Stomach (tissue), 9 donors: ENCODE measurements around the gene ATXN3. TPM values are rescaled to one million over a fixed set of nuclear protein-coding genes. Genes with fewer than 3 reads are reported as not detected.

ENCODE experiments used
- DNase-seq, 2 donors: peaks; one replicate each; pipeline versions ENCODE4 v3.0.0 to v3.0.0-alpha.2; 2013 to 2019
- H3K27ac ChIP-seq, 5 donors: fragments of 200-600 bp in 4 of 5; sonication (generic) in 4 of 5; one replicate each; pipeline ENCODE4 v1.5.1; 2013 to 2019; ENCODE audit warnings: mild to moderate bottlenecking in 1 of 5, moderate library complexity in 1 of 5
- H3K27me3 ChIP-seq, 3 donors: fragments of 200-600 bp; sonication (generic); one replicate each; pipeline ENCODE4 v1.5.1; 2017 to 2019; ENCODE audit warnings: mixed run types in 1 of 3
- H3K36me3 ChIP-seq, 4 donors: fragments of 200-600 bp; sonication (generic); 1 replicate in 3 of 4; 2 replicates in 1 of 4; pipeline ENCODE4 v1.5.1; 2016 to 2019
- H3K4me1 ChIP-seq, 4 donors: fragments of 200-600 bp; sonication (generic); one replicate each; pipeline ENCODE4 v1.5.1; 2016 to 2019
- H3K4me3 ChIP-seq, 4 donors: fragments of 200-600 bp; sonication (generic) in 3 of 4; one replicate each; pipeline ENCODE4 v1.5.1; 2016 to 2019; ENCODE audit warnings: mild to moderate bottlenecking in 1 of 4
- H3K9me3 ChIP-seq, 4 donors: fragments of 200-600 bp; sonication (generic); one replicate each; pipeline ENCODE4 v1.5.1; 2016 to 2019
- EP300 ChIP-seq: sonication (generic); formaldehyde crosslinking; IDR thresholded peaks from one replicate; pipeline ENCODE4 v1.6.1; 2017; ENCODE audit warnings: antibody characterized with exemption
- POLR2A ChIP-seq, 4 donors: fragments of 450-650 bp; IDR thresholded peaks; one replicate each; pipeline ENCODE4 v1.6.1; 2016; ENCODE audit warnings: antibody characterized with exemption in 4 of 4, control low read depth in 2 of 4, mild to moderate bottlenecking in 1 of 4, moderate library complexity in 1 of 4
- POLR2AphosphoS5 ChIP-seq, 3 donors: sonication (generic); formaldehyde crosslinking; IDR thresholded peaks; one replicate each; pipeline ENCODE4 v1.6.1; 2016; ENCODE audit warnings: antibody characterized with exemption in 3 of 3
- WGBS, 5 donors: extraction: QIAGEN DNeasy Blood & Tissue Kit in 3 of 5; methylation state at CpG; one replicate each; pipeline versions ENCODE4 v1.1.5 to v1.1.7; 2013 to 2018; 5-methylcytosine and 5-hydroxymethylcytosine counted together
- intact Hi-C: fragments of 100-400 bp; cut with DNase I; formaldehyde crosslinking; loops from one replicate; pipeline ENCODE4 v1.15.1; 2023; ENCODE audit warnings: low total_unique reads
- polyA plus RNA-seq, 3 donors: library from polyadenylated mRNA; stranded (reverse); fragments of 200-250 nt; gene quantifications; one replicate each; pipeline ENCODE4 v1.2.3, GENCODE V29; 2013
- total RNA-seq, 5 donors: library from RNA; depleted of rRNA; stranded (reverse); fragments of >200 nt; gene quantifications; one replicate each; pipeline versions ENCODE4 v1.1.0 to v1.2.3, GENCODE V29; 2014 to 2016
- TF ChIP-seq, protein P1 (sequence below), 7 experiments: fragments of 450-650 bp in 4 of 7; fragments of 200-600 bp in 3 of 7; sonication (generic) in 3 of 7; IDR thresholded peaks; one replicate each; pipeline ENCODE4 v1.5.1; 2016 to 2019; ENCODE audit warnings: antibody characterized with exemption in 7 of 7, control low read depth in 2 of 7, mild to moderate bottlenecking in 1 of 7
- donor health status: healthy with polysubstance abuse.
- donor health status: Bipolar disorder and iron deficiency.
- donor health status: healthy.

Gene ATXN3
- total and polyA plus RNA-seq, 8 donors: 4.5 to 229 (median 27.0) TPM

GRCh38 chr14:92010644-92011043 lies 95.7 kb downstream of the ATXN3 start:
- DNase-seq: no peak
- TF ChIP-seq POLR2AphosphoS5 (IDR thresholded peaks at IDR 0.05) (no peak), EP300 (no peak), POLR2A (IDR thresholded peaks at IDR 0.05) (no peak)
- TF ChIP-seq, protein P1, sequence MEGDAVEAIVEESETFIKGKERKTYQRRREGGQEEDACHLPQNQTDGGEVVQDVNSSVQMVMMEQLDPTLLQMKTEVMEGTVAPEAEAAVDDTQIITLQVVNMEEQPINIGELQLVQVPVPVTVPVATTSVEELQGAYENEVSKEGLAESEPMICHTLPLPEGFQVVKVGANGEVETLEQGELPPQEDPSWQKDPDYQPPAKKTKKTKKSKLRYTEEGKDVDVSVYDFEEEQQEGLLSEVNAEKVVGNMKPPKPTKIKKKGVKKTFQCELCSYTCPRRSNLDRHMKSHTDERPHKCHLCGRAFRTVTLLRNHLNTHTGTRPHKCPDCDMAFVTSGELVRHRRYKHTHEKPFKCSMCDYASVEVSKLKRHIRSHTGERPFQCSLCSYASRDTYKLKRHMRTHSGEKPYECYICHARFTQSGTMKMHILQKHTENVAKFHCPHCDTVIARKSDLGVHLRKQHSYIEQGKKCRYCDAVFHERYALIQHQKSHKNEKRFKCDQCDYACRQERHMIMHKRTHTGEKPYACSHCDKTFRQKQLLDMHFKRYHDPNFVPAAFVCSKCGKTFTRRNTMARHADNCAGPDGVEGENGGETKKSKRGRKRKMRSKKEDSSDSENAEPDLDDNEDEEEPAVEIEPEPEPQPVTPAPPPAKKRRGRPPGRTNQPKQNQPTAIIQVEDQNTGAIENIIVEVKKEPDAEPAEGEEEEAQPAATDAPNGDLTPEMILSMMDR (IDR thresholded peaks at IDR 0.05): no peak
- WGBS, 5 donors: 88 to 100% (median 92%) methylated on average over 3 of the region's 3 CpGs
- peaks cover 27 to 97% (median 89%) of the 10 kb centered on the region in 4 donors for H3K36me3 ChIP-seq
- H3K4me1 ChIP-seq: peaks cover 0 to 20% (median 9%) of the 10 kb centered on the region in 4 donors
- no peak overlapping the region for H3K4me3 ChIP-seq
- H3K27me3 ChIP-seq: no peaks in the 10 kb centered on the region
- no peak overlapping the region for H3K27ac ChIP-seq
- intact Hi-C loops: no loop called here
- no peaks in the 10 kb centered on the region for H3K9me3 ChIP-seq

DNA sequence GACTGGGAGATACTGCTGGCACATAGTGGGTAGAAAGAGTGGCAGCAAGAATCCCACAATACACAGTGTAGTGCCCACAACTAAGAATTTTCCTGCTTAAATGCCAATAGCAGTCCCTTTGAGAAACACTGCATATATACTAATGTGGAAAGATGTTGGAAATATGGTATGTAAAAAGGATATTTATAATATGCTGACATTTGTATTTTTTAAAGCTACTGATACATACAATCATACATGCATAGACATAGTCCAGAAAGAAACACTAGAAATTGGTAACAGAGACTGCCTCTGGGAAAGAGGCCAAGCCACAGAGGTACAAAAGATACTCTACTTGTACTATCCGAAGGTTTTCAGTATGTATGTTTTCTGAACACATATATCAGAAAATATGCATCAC lies 96.8 kb downstream of the ATXN3 start:
- WGBS, 5 donors: 33 to 56% (median 44%) methylated on average over 1 of the region's 1 CpG
- no peak for DNase-seq
- Histone ChIP-seq H3K4me3 (no peak overlapping the region), H3K4me1 (peaks cover 0 to 20% (median 9%) of the 10 kb centered on the region in 4 donors), H3K27ac (no peak overlapping the region), H3K27me3 (no peaks in the 10 kb centered on the region), H3K36me3 (peaks cover 22 to 97% (median 89%) of the 10 kb centered on the region in 4 donors), H3K9me3 (no peaks in the 10 kb centered on the region)
- intact Hi-C loops: no loop called here
- TF ChIP-seq EP300 (no peak), POLR2AphosphoS5 (IDR thresholded peaks at IDR 0.05) (no peak), POLR2A (IDR thresholded peaks at IDR 0.05) (no peak)
- TF ChIP-seq, protein P1 (IDR thresholded peaks at IDR 0.05): no peak

Other genes starting within 250 kb of the ATXN3 start
- gene TC2N, start 239.0 kb downstream of the ATXN3 start, total RNA-seq: 100 to 1,000 TPM in 3 of 5 donors, 10 to 100 TPM in 2; 66.6 to 162 (median 106) TPM
- 10 to 100 TPM; 15.6 to 34.2 (median 19.7) TPM for gene TC2N, start 239.0 kb downstream of the ATXN3 start, polyA plus RNA-seq
- 100 to 1,000 TPM in 2 of 5 donors, 10 to 100 TPM in 3; 44.9 to 151 (median 76.3) TPM for gene FBLN5, start 158.9 kb downstream of the ATXN3 start, total RNA-seq
- gene FBLN5, start 158.9 kb downstream of the ATXN3 start, polyA plus RNA-seq: 10 to 100 TPM; 20.1 to 48.3 (median 22.7) TPM
- gene TRIP11, start 66.5 kb downstream of the ATXN3 start, total RNA-seq: 100 to 1,000 TPM in 1 of 5 donors, 10 to 100 TPM in 4; 20.9 to 135 (median 62.6) TPM
- gene TRIP11, start 66.5 kb downstream of the ATXN3 start, polyA plus RNA-seq: 1 to 10 TPM; 3.5 to 3.8 (median 3.8) TPM
- gene NDUFB1, start 15.1 kb upstream of the ATXN3 start, total RNA-seq: 100 to 1,000 TPM in 4 of 5 donors, 10 to 100 TPM in 1; 22.2 to 517 (median 230) TPM
- gene NDUFB1, start 15.1 kb upstream of the ATXN3 start, polyA plus RNA-seq: 1,000 to 10,000 TPM in 1 of 3 donors, 100 to 1,000 TPM in 2; 801 to 1,152 (median 912) TPM
- 10 to 100 TPM in 3 of 5 donors, 1 to 10 TPM in 2; 5.8 to 36.6 (median 24.3) TPM for gene CPSF2, start 15.4 kb upstream of the ATXN3 start, total RNA-seq
- gene CPSF2, start 15.4 kb upstream of the ATXN3 start, polyA plus RNA-seq: 1 to 10 TPM; 5.5 to 8.3 (median 7.2) TPM
- under 1 TPM in 2 of 5 donors, not detected in 3; 0.45 to 0.92 TPM for gene SLC24A4, start 216.6 kb upstream of the ATXN3 start, total RNA-seq
- gene SLC24A4, start 216.6 kb upstream of the ATXN3 start, polyA plus RNA-seq: under 1 TPM in 2 of 3 donors, not detected in 1; 0.08 to 0.31 TPM